Fibroblast of skin of right biceps (primary cell): ENCODE data around the gene WASF1.
"Not testable (repeated sequence)": the region's sequence is repeated elsewhere in the genome, so short reads cannot be mapped to it uniquely, and the experiment has no call there.

ENCODE experiments used
- DNase-seq: peaks from one replicate; pipeline ENCODE4 v3.0.0-alpha.2; 2013

Gene WASF1

GRCh38 chr6:110170081-110170480, 9.4 kb downstream of the WASF1 start:
- no peak for DNase-seq

GRCh38 chr6:110158479-110158878, 21.0 kb downstream of the WASF1 start:
- DNase-seq, result no peak

GRCh38 chr6:110147870-110148269, 31.6 kb downstream of the WASF1 start:
- no peak for DNase-seq

GRCh38 chr6:110140650-110141049, 38.8 kb downstream of the WASF1 start:
- DNase-seq, result peak; percentile 84

GRCh38 chr6:110139052-110139451, 40.4 kb downstream of the WASF1 start:
- no peak for DNase-seq

GRCh38 chr6:110137924-110138887, 41.3 kb downstream of the WASF1 start:
- no peak for DNase-seq

GRCh38 chr6:110130362-110130761, 49.1 kb downstream of the WASF1 start:
- DNase-seq, result no peak

- DNase-seq, result no peak
These were observed 51.1 kb downstream of the WASF1 start for GRCh38 chr6:110128418-110128817.

- no peak for DNase-seq
These were observed 54.1 kb downstream of the WASF1 start for GRCh38 chr6:110125361-110125760.

GRCh38 chr6:110121655-110122054, 57.8 kb downstream of the WASF1 start:
- DNase-seq, result not testable (repeated sequence)

- DNase-seq, result no peak
These were observed 63.2 kb downstream of the WASF1 start for GRCh38 chr6:110116258-110116657.

GRCh38 chr6:110114004-110114403, 65.5 kb downstream of the WASF1 start:
- DNase-seq, result no peak

- no peak for DNase-seq
These were observed 74.2 kb downstream of the WASF1 start for GRCh38 chr6:110105296-110105695.

- no peak for DNase-seq
These were observed 76.2 kb downstream of the WASF1 start for GRCh38 chr6:110103260-110103659.

- peak; percentile 38 for DNase-seq
These were observed 77.1 kb downstream of the WASF1 start for GRCh38 chr6:110102411-110102810.

GRCh38 chr6:110101885-110102284, 77.6 kb downstream of the WASF1 start:
- no peak for DNase-seq

- DNase-seq, result no peak
These were observed 80.9 kb downstream of the WASF1 start for GRCh38 chr6:110098511-110099116.

- DNase-seq, result no peak
These were observed 82.0 kb downstream of the WASF1 start for GRCh38 chr6:110097443-110097842.

- no peak for DNase-seq
These were observed 83.5 kb downstream of the WASF1 start for GRCh38 chr6:110095935-110096334.

GRCh38 chr6:110095101-110095500, 84.4 kb downstream of the WASF1 start:
- no peak for DNase-seq

GRCh38 chr6:110093981-110094380, 85.5 kb downstream of the WASF1 start:
- DNase-seq, result no peak

GRCh38 chr6:110090876-110091275, 88.6 kb downstream of the WASF1 start:
- no peak for DNase-seq

- no peak for DNase-seq
These were observed 90.1 kb downstream of the WASF1 start for GRCh38 chr6:110089323-110089722.

- DNase-seq, result no peak
These were observed 94.2 kb downstream of the WASF1 start for GRCh38 chr6:110085285-110085684.
